Hepatocyte (in vitro differentiated cells): ENCODE data around the gene CLASP2.

Source experiments
- EZH2 ChIP-seq: fragments of 200-600 bp; sonication (generic); IDR thresholded peaks from 2 replicates; pipeline ENCODE4 v1.6.1; 2016; ENCODE audit warnings: antibody characterized with exemption, mild to moderate bottlenecking, borderline replicate concordance
- EZH2phosphoT487 ChIP-seq: fragments of 200-600 bp; sonication (generic); IDR thresholded peaks from one replicate; pipeline ENCODE4 v1.6.1; 2018; ENCODE audit warnings: antibody characterized with exemption, mild to moderate bottlenecking, low read depth, moderate library complexity; ENCODE audit not compliant: unreplicated experiment, severe bottlenecking
- TF ChIP-seq, protein P1 (sequence below): fragments of 200-600 bp; sonication (generic); IDR thresholded peaks from 2 replicates; pipeline ENCODE4 v1.5.1; 2016; ENCODE audit warnings: antibody characterized with exemption, mild to moderate bottlenecking; ENCODE audit not compliant: poor library complexity

DNA sequence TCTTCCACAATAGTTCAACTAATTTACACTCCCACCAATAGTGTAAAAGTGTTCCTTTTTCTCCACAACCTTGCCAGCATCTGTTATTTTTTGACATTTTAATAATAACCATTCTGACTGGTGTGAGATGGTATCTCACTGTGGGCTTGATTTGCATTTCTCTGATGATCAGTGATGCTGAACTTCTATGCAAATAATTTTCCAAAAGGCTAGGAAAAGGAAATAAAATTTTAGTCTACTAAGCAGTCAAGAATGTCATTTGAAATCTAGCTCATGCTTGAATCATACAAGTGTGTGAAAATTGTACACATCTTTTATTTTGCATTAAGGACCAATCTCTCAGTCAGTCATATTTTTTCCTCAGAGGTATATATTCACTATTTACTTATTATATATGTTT is 176.1 kb downstream of the CLASP2 start:
- no peak for TF ChIP-seq EZH2
- TF ChIP-seq, protein P1, sequence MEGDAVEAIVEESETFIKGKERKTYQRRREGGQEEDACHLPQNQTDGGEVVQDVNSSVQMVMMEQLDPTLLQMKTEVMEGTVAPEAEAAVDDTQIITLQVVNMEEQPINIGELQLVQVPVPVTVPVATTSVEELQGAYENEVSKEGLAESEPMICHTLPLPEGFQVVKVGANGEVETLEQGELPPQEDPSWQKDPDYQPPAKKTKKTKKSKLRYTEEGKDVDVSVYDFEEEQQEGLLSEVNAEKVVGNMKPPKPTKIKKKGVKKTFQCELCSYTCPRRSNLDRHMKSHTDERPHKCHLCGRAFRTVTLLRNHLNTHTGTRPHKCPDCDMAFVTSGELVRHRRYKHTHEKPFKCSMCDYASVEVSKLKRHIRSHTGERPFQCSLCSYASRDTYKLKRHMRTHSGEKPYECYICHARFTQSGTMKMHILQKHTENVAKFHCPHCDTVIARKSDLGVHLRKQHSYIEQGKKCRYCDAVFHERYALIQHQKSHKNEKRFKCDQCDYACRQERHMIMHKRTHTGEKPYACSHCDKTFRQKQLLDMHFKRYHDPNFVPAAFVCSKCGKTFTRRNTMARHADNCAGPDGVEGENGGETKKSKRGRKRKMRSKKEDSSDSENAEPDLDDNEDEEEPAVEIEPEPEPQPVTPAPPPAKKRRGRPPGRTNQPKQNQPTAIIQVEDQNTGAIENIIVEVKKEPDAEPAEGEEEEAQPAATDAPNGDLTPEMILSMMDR = no peak
- TF ChIP-seq EZH2phosphoT487 = no peak
